Panc1 (cell line): Measurements from ENCODE around the gene TCTN3. TPM values are rescaled to one million over a fixed set of nuclear protein-coding genes. Genes with fewer than 3 reads are reported as not detected.

Experiments used
- ATAC-seq: fragments of 200-7000 bp; cut with Tn5 transposase; 2 replicates; pipeline ENCODE4 v1.9.1; 2020; ENCODE audit warnings: mild to moderate bottlenecking, moderate library complexity
- BruUV-seq: library from RNA; stranded (reverse); fragments of 400-500 nt; replicated peaks from 2 replicates; lab custom pipeline; 2021; lab: Mats Ljungman, UMichigan
- CTCF ChIA-PET: fragments of 300-600 bp; sonication (Branson Sonifier 250); formaldehyde crosslinking; loops from one replicate; lab custom pipeline; 2022; ENCODE audit warnings: antibody characterized with exemption; lab: Charles Lee
- POLR2A ChIA-PET: fragments of 300-600 bp; sonication (Branson Sonifier 250); formaldehyde crosslinking; loops from one replicate; lab custom pipeline; 2022; ENCODE audit warnings: antibody characterized with exemption; lab: Charles Lee
- DNase-seq: peaks from one replicate; pipeline ENCODE4 v3.0.0-alpha.2; 2010; ENCODE audit warnings: low read depth, low spot score
- H3K27ac ChIP-seq: 2 replicates; pipeline ENCODE4 v1.5.1; 2011; ENCODE audit warnings: mild to moderate bottlenecking, low read length, inconsistent platforms
- H3K27me3 ChIP-seq: fragments of 200-500 bp; sonication (Bioruptor generic); 2 replicates; pipeline ENCODE4 v1.6.0; 2014; ENCODE audit warnings: low read length, inconsistent platforms; ENCODE audit not compliant: control insufficient read depth, insufficient read depth
- H3K36me3 ChIP-seq: fragments of 200-500 bp; sonication (Bioruptor generic); 2 replicates; pipeline ENCODE4 v1.5.1; 2014; ENCODE audit warnings: inconsistent platforms, mild to moderate bottlenecking, low read length, moderate library complexity; ENCODE audit not compliant: control insufficient read depth, insufficient read depth
- H3K4me1 ChIP-seq: 2 replicates; pipeline ENCODE4 v1.5.1; 2011; ENCODE audit warnings: inconsistent platforms, mild to moderate bottlenecking, low read length, moderate library complexity; ENCODE audit not compliant: control insufficient read depth, insufficient read depth
- H3K4me3 ChIP-seq, 2 experiments: 2 replicates each; pipeline ENCODE4 v1.5.1; 2011 to 2012; ENCODE audit warnings: low read depth in 2 of 2, low read length in 2 of 2, mild to moderate bottlenecking in 2 of 2, inconsistent platforms in 1 of 2, moderate library complexity in 1 of 2
- H3K9me3 ChIP-seq: fragments of 200-500 bp; sonication (Bioruptor generic); 2 replicates; pipeline ENCODE4 v1.5.1; 2014; ENCODE audit warnings: low read depth, mild to moderate bottlenecking, inconsistent platforms, low read length, moderate library complexity; ENCODE audit not compliant: control insufficient read depth, insufficient read depth
- POLR2AphosphoS5 ChIP-seq: IDR thresholded peaks from 2 replicates; pipeline ENCODE4 v1.6.1; 2012; ENCODE audit warnings: mild to moderate bottlenecking, low read depth, low read length, moderate library complexity
- SIN3A ChIP-seq: IDR thresholded peaks from 2 replicates; pipeline ENCODE4 v1.6.1; 2012; ENCODE audit warnings: low read depth, mild to moderate bottlenecking, low read length, moderate library complexity, borderline replicate concordance; ENCODE audit not compliant: insufficient read depth
- TCF7L2 ChIP-seq: IDR thresholded peaks from 2 replicates; pipeline ENCODE4 v1.6.1; 2011; ENCODE audit warnings: mild to moderate bottlenecking, low read depth, low read length, inconsistent platforms
- in situ Hi-C: cut with HindIII; loops from 2 replicates; pipeline ENCODE4 v1.10.0; 2016; ENCODE audit warnings: low sequenced_read_pairs, low pct_unique_long_range_greater_than_20kb
- intact Hi-C: fragments of 100-400 bp; cut with micrococcal nuclease; formaldehyde crosslinking; loops from one replicate; pipeline ENCODE4 v1.10.0; 2022; ENCODE audit not compliant: unreplicated experiment
- total RNA-seq: library from RNA; stranded (reverse); gene quantifications from one replicate; pipeline ENCODE4 v1.2.1, GENCODE V29; 2021; ENCODE audit not compliant: unreplicated experiment
- TF ChIP-seq, protein P1 (sequence below): fragments of 450-650 bp; IDR thresholded peaks from 2 replicates; pipeline ENCODE4 v1.5.1; 2017; ENCODE audit warnings: mild to moderate bottlenecking
- TF ChIP-seq, protein P2 (sequence below), 2 experiments: IDR thresholded peaks; 2 replicates each; pipeline ENCODE4 v1.6.1; 2011 to 2012; ENCODE audit warnings: low read depth in 2 of 2, control low read depth in 1 of 2, low read length in 1 of 2, mild to moderate bottlenecking in 1 of 2, moderate library complexity in 1 of 2; ENCODE audit not compliant: insufficient read depth in 1 of 2

Gene TCTN3
- total RNA-seq, 1 experiment from 2014 or later = 56.6 TPM

DNA sequence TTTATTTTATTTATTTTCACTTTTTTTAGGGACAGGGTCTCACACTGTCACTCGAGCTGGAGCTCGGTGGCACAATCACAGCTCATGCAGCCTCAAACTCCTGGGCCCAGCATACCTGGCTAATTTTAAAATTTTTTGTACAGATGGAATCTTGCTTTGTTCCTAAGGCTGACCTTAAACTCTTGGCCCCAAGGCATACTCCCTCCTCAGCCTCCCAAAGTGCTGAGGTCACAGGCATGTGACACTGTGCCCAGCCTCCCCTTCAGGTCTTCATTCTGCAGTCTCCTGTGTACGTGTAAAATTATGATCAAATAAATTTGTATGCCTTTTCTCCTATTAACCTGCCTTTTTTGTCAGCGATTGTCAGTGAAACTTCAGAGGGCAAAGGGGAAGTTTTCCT lies 17.8 kb upstream of the TCTN3 start:
- H3K9me3 ChIP-seq = no peaks in the 10 kb centered on the region
- ATAC-seq (no peak), DNase-seq (no peak)
- no peaks in the 10 kb centered on the region for H3K36me3 ChIP-seq
- H3K4me1 ChIP-seq = no peaks in the 10 kb centered on the region
- intact Hi-C loops (no loop called here), in situ Hi-C loops (no loop called here)
- no peak overlapping the region for H3K27ac ChIP-seq
- POLR2A ChIA-PET = no interaction called here
- TF ChIP-seq, protein P1, sequence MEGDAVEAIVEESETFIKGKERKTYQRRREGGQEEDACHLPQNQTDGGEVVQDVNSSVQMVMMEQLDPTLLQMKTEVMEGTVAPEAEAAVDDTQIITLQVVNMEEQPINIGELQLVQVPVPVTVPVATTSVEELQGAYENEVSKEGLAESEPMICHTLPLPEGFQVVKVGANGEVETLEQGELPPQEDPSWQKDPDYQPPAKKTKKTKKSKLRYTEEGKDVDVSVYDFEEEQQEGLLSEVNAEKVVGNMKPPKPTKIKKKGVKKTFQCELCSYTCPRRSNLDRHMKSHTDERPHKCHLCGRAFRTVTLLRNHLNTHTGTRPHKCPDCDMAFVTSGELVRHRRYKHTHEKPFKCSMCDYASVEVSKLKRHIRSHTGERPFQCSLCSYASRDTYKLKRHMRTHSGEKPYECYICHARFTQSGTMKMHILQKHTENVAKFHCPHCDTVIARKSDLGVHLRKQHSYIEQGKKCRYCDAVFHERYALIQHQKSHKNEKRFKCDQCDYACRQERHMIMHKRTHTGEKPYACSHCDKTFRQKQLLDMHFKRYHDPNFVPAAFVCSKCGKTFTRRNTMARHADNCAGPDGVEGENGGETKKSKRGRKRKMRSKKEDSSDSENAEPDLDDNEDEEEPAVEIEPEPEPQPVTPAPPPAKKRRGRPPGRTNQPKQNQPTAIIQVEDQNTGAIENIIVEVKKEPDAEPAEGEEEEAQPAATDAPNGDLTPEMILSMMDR = no peak
- TF ChIP-seq, protein P2, sequence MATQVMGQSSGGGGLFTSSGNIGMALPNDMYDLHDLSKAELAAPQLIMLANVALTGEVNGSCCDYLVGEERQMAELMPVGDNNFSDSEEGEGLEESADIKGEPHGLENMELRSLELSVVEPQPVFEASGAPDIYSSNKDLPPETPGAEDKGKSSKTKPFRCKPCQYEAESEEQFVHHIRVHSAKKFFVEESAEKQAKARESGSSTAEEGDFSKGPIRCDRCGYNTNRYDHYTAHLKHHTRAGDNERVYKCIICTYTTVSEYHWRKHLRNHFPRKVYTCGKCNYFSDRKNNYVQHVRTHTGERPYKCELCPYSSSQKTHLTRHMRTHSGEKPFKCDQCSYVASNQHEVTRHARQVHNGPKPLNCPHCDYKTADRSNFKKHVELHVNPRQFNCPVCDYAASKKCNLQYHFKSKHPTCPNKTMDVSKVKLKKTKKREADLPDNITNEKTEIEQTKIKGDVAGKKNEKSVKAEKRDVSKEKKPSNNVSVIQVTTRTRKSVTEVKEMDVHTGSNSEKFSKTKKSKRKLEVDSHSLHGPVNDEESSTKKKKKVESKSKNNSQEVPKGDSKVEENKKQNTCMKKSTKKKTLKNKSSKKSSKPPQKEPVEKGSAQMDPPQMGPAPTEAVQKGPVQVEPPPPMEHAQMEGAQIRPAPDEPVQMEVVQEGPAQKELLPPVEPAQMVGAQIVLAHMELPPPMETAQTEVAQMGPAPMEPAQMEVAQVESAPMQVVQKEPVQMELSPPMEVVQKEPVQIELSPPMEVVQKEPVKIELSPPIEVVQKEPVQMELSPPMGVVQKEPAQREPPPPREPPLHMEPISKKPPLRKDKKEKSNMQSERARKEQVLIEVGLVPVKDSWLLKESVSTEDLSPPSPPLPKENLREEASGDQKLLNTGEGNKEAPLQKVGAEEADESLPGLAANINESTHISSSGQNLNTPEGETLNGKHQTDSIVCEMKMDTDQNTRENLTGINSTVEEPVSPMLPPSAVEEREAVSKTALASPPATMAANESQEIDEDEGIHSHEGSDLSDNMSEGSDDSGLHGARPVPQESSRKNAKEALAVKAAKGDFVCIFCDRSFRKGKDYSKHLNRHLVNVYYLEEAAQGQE (IDR thresholded peaks at IDR 0.05; ENCODE audit: insufficient read depth in 1 of 2, low read depth in 2 of 2, low read length in 1 of 2) = no peak
- TF ChIP-seq POLR2AphosphoS5 (no peak), SIN3A (no peak), TCF7L2 (no peak)
- CTCF ChIA-PET = no interaction called here
- peaks cover 2% of the 10 kb centered on the region; the same call in 1 of the 2 replicates for H3K27me3 ChIP-seq
- BruUV-seq = no TSS peak
- H3K4me3 ChIP-seq = no peak overlapping the region

DNA sequence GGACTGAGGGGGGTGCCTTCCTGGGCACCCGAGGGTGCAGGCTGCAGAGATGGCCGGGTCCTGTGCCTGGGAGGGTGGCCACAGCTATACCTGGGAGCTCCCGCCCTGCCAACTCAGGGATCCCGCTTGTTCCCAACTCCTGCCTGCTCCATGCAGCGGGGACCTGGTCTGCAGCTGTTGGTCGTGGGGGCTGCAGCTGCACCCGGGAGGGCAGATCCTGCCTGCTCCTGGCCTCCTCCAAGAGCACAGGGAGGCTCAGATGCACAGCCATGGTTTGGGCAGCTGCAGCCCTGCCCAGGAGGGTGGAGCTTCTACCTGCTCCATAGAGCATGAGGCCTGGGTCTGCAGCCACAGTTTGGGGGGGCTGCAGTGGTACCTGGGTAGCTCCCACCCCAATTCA lies 13.3 kb upstream of the TCTN3 start:
- TF ChIP-seq, protein P2 (IDR thresholded peaks at IDR 0.05; ENCODE audit: insufficient read depth in 1 of 2, low read depth in 2 of 2, low read length in 1 of 2) = no peak
- TF ChIP-seq TCF7L2 = no peak
- no peak for TF ChIP-seq SIN3A
- TF ChIP-seq POLR2AphosphoS5 = no peak
- TF ChIP-seq, protein P1 = no peak
- Histone ChIP-seq H3K27ac (no peak overlapping the region), H3K36me3 (no peaks in the 10 kb centered on the region), H3K27me3 (no peaks in the 10 kb centered on the region), H3K4me1 (no peaks in the 10 kb centered on the region), H3K4me3 (no peak overlapping the region), H3K9me3 (no peaks in the 10 kb centered on the region)
- no TSS peak for BruUV-seq
- DNase-seq (no peak), ATAC-seq (0 out of 2 replicates have a peak, but pooled peaks have one; percentile 34)
- intact Hi-C loops (no loop called here), in situ Hi-C loops (no loop called here)
- ChIA-PET POLR2A (interaction anchor here (0.7 kb wide), 1 partner anchor 60 kb away, joined by 4 read pairs; no protein-coding TSS in a partner anchor), CTCF (interaction anchor here (1.4 kb wide), 1 partner anchor 13 kb away, joined by 3 read pairs; the partner anchor contains the start of gene TCTN3)
